Sigmoid colon (tissue), 7 donors: ENCODE measurements around the gene ADAM19. TPM values are rescaled to one million over a fixed set of nuclear protein-coding genes. Genes with fewer than 3 reads are reported as not detected.
"Not testable (repeated sequence)": the region's sequence is repeated elsewhere in the genome, so short reads cannot be mapped to it uniquely, and the experiment has no call there.

Source experiments
- DNase-seq: peaks from one replicate; pipeline ENCODE4 v3.0.0-alpha.2; 2019
- H3K27ac ChIP-seq, 4 donors: fragments of 200-600 bp; sonication (generic); one replicate each; pipeline ENCODE4 v1.5.1; 2016 to 2019; ENCODE audit warnings: mild to moderate bottlenecking in 1 of 4
- H3K27me3 ChIP-seq, 3 donors: fragments of 200-600 bp; sonication (generic); one replicate each; pipeline ENCODE4 v1.5.1; 2019; ENCODE audit warnings: mild to moderate bottlenecking in 1 of 3
- H3K36me3 ChIP-seq, 4 donors: fragments of 200-600 bp; sonication (generic); one replicate each; pipeline ENCODE4 v1.5.1; 2016 to 2019
- H3K4me1 ChIP-seq, 4 donors: fragments of 200-600 bp; sonication (generic); one replicate each; pipeline ENCODE4 v1.5.1; 2017 to 2019
- H3K4me3 ChIP-seq, 4 donors: fragments of 200-600 bp; sonication (generic); one replicate each; pipeline ENCODE4 v1.5.1; 2017 to 2019; ENCODE audit warnings: mild to moderate bottlenecking in 2 of 4, moderate library complexity in 1 of 4
- H3K9me3 ChIP-seq, 4 donors: fragments of 200-600 bp in 3 of 4; sonication (generic) in 3 of 4; one replicate each; pipeline versions ENCODE4 v1.5.1 to v1.6.1; 2013 to 2019
- EP300 ChIP-seq, 4 donors: sonication (generic); formaldehyde crosslinking; IDR thresholded peaks; one replicate each; pipeline ENCODE4 v1.6.1; 2017; ENCODE audit warnings: antibody characterized with exemption in 4 of 4
- POLR2A ChIP-seq, 2 donors: fragments of 450-650 bp; IDR thresholded peaks; one replicate each; pipeline ENCODE4 v1.6.1; 2016; ENCODE audit warnings: antibody characterized with exemption in 2 of 2, mild to moderate bottlenecking in 2 of 2, moderate library complexity in 2 of 2
- POLR2AphosphoS5 ChIP-seq, 4 donors: sonication (generic); formaldehyde crosslinking; IDR thresholded peaks; one replicate each; pipeline ENCODE4 v1.6.1; 2017; ENCODE audit warnings: antibody characterized with exemption in 4 of 4
- WGBS, 2 donors: extraction: QIAGEN DNeasy Blood & Tissue Kit; methylation state at CpG; one replicate each; pipeline ENCODE4 v1.1.7; 2013; 5-methylcytosine and 5-hydroxymethylcytosine counted together
- intact Hi-C: fragments of 100-400 bp; cut with DNase I; formaldehyde crosslinking; loops from one replicate; pipeline ENCODE4 v1.15.1; 2023
- polyA plus RNA-seq, 3 donors: library from polyadenylated mRNA; stranded (reverse); fragments of 200-250 nt; gene quantifications; one replicate each; pipeline ENCODE4 v1.2.3, GENCODE V29; 2013
- total RNA-seq, 4 donors: library from RNA; depleted of rRNA; stranded (reverse); fragments of >200 nt; gene quantifications; one replicate each; pipeline ENCODE4 v1.1.0, GENCODE V29; 2016
- TF ChIP-seq, protein P1 (sequence below), 4 experiments: fragments of 450-650 bp in 3 of 4; fragments of 200-600 bp in 1 of 4; IDR thresholded peaks; one replicate each; pipeline ENCODE4 v1.5.1; 2016 to 2019; ENCODE audit warnings: antibody characterized with exemption in 4 of 4, mild to moderate bottlenecking in 3 of 4, moderate library complexity in 2 of 4
- donor health status: healthy with polysubstance abuse.
- donor health status: Bipolar disorder and iron deficiency.
- donor health status: healthy.

Gene ADAM19
- total and polyA plus RNA-seq, 7 donors: 1.2 to 53.2 (median 18.8) TPM

- Histone ChIP-seq H3K36me3 (peaks cover 12 to 99% (median 53%) of the 10 kb centered on the region in 4 donors), H3K9me3 (no peaks in the 10 kb centered on the region), H3K27me3 (no peaks in the 10 kb centered on the region), H3K27ac (peak overlapping the region in 3 of 4 donors; percentile 11 to 14 (median 12)), H3K4me1 (peaks cover 0 to 9% (median 2%) of the 10 kb centered on the region in 4 donors), H3K4me3 (no peak overlapping the region)
- intact Hi-C loops: no loop called here
- WGBS, 2 donors: 74 to 91% methylated on average over 3 of the region's 3 CpGs
- DNase-seq: peak; percentile 33
- TF ChIP-seq POLR2A (IDR thresholded peaks at IDR 0.05) (no peak), POLR2AphosphoS5 (IDR thresholded peaks at IDR 0.05) (no peak), EP300 (IDR thresholded peaks at IDR 0.05) (no peak)
- TF ChIP-seq, protein P1, sequence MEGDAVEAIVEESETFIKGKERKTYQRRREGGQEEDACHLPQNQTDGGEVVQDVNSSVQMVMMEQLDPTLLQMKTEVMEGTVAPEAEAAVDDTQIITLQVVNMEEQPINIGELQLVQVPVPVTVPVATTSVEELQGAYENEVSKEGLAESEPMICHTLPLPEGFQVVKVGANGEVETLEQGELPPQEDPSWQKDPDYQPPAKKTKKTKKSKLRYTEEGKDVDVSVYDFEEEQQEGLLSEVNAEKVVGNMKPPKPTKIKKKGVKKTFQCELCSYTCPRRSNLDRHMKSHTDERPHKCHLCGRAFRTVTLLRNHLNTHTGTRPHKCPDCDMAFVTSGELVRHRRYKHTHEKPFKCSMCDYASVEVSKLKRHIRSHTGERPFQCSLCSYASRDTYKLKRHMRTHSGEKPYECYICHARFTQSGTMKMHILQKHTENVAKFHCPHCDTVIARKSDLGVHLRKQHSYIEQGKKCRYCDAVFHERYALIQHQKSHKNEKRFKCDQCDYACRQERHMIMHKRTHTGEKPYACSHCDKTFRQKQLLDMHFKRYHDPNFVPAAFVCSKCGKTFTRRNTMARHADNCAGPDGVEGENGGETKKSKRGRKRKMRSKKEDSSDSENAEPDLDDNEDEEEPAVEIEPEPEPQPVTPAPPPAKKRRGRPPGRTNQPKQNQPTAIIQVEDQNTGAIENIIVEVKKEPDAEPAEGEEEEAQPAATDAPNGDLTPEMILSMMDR (IDR thresholded peaks at IDR 0.05): no peak
Observed at GRCh38 chr5:157485811-157486210, 89.8 kb downstream of the ADAM19 start.

DNA sequence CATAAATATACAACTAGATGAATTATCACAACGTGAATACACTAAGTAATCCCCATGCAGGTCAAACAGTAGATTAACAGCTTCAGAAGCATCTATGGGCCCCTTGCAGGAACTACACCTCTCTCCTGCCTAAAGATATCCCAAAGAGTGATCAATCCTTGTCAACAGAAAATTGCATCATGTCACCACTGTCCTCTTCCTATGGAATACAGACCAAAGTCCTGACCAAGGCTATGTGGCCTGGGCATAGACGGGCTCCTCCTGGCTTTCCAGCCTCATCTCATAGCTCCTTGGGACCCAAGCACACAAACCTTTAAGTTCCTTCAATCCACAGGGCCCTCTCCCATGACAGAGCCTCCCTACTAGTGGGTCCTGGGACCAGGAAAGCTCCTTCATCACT, 90.2 kb downstream of the ADAM19 start:
- Histone ChIP-seq H3K27ac (peak overlapping the region in 2 of 4 donors; percentile 12 to 14), H3K27me3 (no peaks in the 10 kb centered on the region), H3K4me1 (peaks cover 0 to 13% (median 5%) of the 10 kb centered on the region in 4 donors), H3K36me3 (peaks cover 12 to 97% (median 50%) of the 10 kb centered on the region in 4 donors), H3K4me3 (no peak overlapping the region), H3K9me3 (no peaks in the 10 kb centered on the region)
- intact Hi-C loops: no loop called here
- no peak for TF ChIP-seq POLR2A (IDR thresholded peaks at IDR 0.05)
- no peak for TF ChIP-seq EP300 (IDR thresholded peaks at IDR 0.05)
- no peak for TF ChIP-seq POLR2AphosphoS5 (IDR thresholded peaks at IDR 0.05)
- TF ChIP-seq, protein P1 (IDR thresholded peaks at IDR 0.05): no peak
- WGBS, 2 donors: 92 to 94% methylated on average over 2 of the region's 2 CpGs
- peak; percentile 32 for DNase-seq

DNA sequence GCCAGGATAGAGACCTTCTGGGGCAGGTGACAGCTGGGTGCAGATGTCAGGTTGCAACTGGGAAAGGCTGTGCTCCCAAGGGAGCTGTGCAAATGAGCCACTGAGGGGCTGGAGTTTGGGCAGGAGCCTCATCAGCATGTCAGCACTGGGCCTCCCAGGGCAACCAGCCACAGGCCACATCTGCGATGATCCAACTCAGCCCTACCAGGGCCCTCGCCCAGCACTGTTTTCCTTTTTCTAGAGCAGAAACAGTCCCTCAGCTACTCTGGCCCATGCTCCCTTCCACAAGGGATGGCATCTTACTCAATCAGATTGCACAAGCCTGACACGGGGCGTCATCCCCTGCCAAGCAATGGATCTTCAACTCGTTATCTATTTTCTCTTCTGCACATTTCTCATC, 90.8 kb downstream of the ADAM19 start:
- TF ChIP-seq EP300 (IDR thresholded peaks at IDR 0.05): no peak
- TF ChIP-seq, protein P1 (IDR thresholded peaks at IDR 0.05): no peak
- no peak for TF ChIP-seq POLR2A (IDR thresholded peaks at IDR 0.05)
- TF ChIP-seq POLR2AphosphoS5 (IDR thresholded peaks at IDR 0.05): no peak

GRCh38 chr5:157482702-157483101, 92.9 kb downstream of the ADAM19 start:
- H3K4me1 ChIP-seq: peaks cover 0 to 40% (median 30%) of the 10 kb centered on the region in 4 donors

More for the DNA sequence above, 90.8 kb downstream of the ADAM19 start:
- peak; percentile 74 for DNase-seq
- H3K4me1 ChIP-seq: peaks cover 0 to 19% (median 11%) of the 10 kb centered on the region in 4 donors
- peak overlapping the region in 2 of 4 donors; percentile 12 to 34 for H3K27ac ChIP-seq
- no peak overlapping the region for H3K4me3 ChIP-seq
- no peaks in the 10 kb centered on the region for H3K27me3 ChIP-seq
- intact Hi-C loops: no loop called here
- H3K36me3 ChIP-seq: peaks cover 12 to 94% (median 46%) of the 10 kb centered on the region in 4 donors
- 79 to 90% methylated on average over 5 of the region's 5 CpGs for WGBS, 2 donors
- H3K9me3 ChIP-seq: no peaks in the 10 kb centered on the region

DNA sequence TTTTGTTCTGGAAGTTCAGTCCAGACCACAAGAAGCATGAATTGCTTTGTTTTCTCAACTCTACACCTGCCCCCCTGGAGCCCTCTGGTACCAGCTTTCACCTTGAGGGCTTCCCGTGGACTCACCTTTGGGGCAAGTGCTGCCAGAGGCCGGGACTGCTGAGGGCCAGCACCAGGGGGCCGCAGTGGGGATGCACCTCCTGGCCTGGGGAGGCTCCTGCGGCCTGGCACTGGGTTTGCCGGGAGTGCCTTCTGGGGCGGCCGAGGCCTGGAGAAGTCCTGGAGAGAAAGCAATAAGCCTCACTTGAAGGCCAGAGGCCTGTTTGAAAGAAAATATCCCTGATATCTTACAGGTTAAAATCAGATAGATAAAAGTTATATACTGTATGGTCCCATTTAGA, 93.9 kb downstream of the ADAM19 start:
- TF ChIP-seq EP300 (IDR thresholded peaks at IDR 0.05) (no peak), POLR2AphosphoS5 (IDR thresholded peaks at IDR 0.05) (no peak), POLR2A (IDR thresholded peaks at IDR 0.05) (no peak)
- TF ChIP-seq, protein P1 (IDR thresholded peaks at IDR 0.05): no peak
- H3K4me1 ChIP-seq: peaks cover 0 to 50% (median 40%) of the 10 kb centered on the region in 4 donors
- no peak overlapping the region for H3K4me3 ChIP-seq
- 96 to 98% methylated on average over 7 of the region's 7 CpGs for WGBS, 2 donors
- intact Hi-C loops: no loop called here
- no peaks in the 10 kb centered on the region for H3K27me3 ChIP-seq
- H3K9me3 ChIP-seq: no peaks in the 10 kb centered on the region
- peaks cover 12 to 63% (median 21%) of the 10 kb centered on the region in 4 donors for H3K36me3 ChIP-seq
- DNase-seq: peak; percentile 54
- H3K27ac ChIP-seq: peak overlapping the region in 3 of 4 donors; percentile 81 to 88 (median 86)

More at GRCh38 chr5:157482702-157483101, 92.9 kb downstream of the ADAM19 start:
- DNase-seq, H3K27ac ChIP-seq, intact Hi-C loops, H3K27me3 ChIP-seq, H3K4me3 ChIP-seq, H3K9me3 ChIP-seq: not testable (repeated sequence)
- H3K36me3 ChIP-seq: peaks cover 12 to 73% (median 30%) of the 10 kb centered on the region in 4 donors
- 84 to 90% methylated on average over 2 of the region's 2 CpGs for WGBS, 2 donors
